CD4-positive, CD25-positive, alpha-beta regulatory T cell (primary cell): Measurements from ENCODE around the gene NCAPH2. TPM values are rescaled to one million over a fixed set of nuclear protein-coding genes. Genes with fewer than 3 reads are reported as not detected.

Experiments used
- ATAC-seq, 2 donors: fragments of 150-1000 bp; cut with Tn5 transposase; one replicate each; pipeline ENCODE4 v1.10.0; 2021; ENCODE audit warnings: low read depth in 2 of 2, moderate number of reproducible peaks in 2 of 2, moderate library complexity in 1 of 2
- DNase-seq, 3 donors: peaks; one replicate each; pipeline versions ENCODE4 v3.0.0 to v3.0.0-alpha.2; 2012 to 2022; ENCODE audit warnings: mixed read lengths in 1 of 3
- H3K27ac ChIP-seq: one replicate; pipeline ENCODE4 v1.7.0; 2013; ENCODE audit warnings: mild to moderate bottlenecking, low read length; ENCODE audit not compliant: insufficient read depth, poor library complexity, severe bottlenecking
- H3K27me3 ChIP-seq: one replicate; pipeline ENCODE4 v1.7.0; 2013; ENCODE audit warnings: low read length; ENCODE audit not compliant: control insufficient read depth, insufficient read depth
- H3K36me3 ChIP-seq: one replicate; pipeline ENCODE4 v1.7.0; 2013; ENCODE audit warnings: mild to moderate bottlenecking, low read length, moderate library complexity; ENCODE audit not compliant: control insufficient read depth, insufficient read depth
- H3K4me1 ChIP-seq: 2 replicates; pipeline ENCODE4 v1.7.0; 2013; ENCODE audit warnings: mild to moderate bottlenecking, low read length; ENCODE audit not compliant: insufficient read depth, control insufficient read depth, poor library complexity, severe bottlenecking
- H3K4me3 ChIP-seq: one replicate; pipeline ENCODE4 v1.7.0; 2013; ENCODE audit warnings: low read depth, mild to moderate bottlenecking, low read length, moderate library complexity
- H3K9me3 ChIP-seq, 2 experiments: 1 replicate in 1 of 2; 2 replicates in 1 of 2; pipeline ENCODE4 v1.7.0; 2013; ENCODE audit warnings: low read length in 2 of 2, mild to moderate bottlenecking in 1 of 2, moderate library complexity in 1 of 2; ENCODE audit not compliant: control insufficient read depth in 2 of 2
- H3K27ac Mint-ChIP-seq, 3 donors: one replicate each; pipeline ENCODE4 v1.8.0; 2020 to 2022; ENCODE audit warnings: mild to moderate bottlenecking in 3 of 3, mixed read lengths in 3 of 3, moderate library complexity in 2 of 3
- H3K27me3 Mint-ChIP-seq: one replicate; pipeline ENCODE4 v1.8.0; 2022; ENCODE audit warnings: mild to moderate bottlenecking, mixed read lengths
- H3K36me3 Mint-ChIP-seq: one replicate; pipeline ENCODE4 v1.8.0; 2020; ENCODE audit warnings: mixed read lengths
- H3K4me1 Mint-ChIP-seq, 4 donors: one replicate each; pipeline ENCODE4 v1.8.0; 2020 to 2022; ENCODE audit warnings: mixed read lengths in 4 of 4, mild to moderate bottlenecking in 1 of 4
- H3K4me3 Mint-ChIP-seq, 4 donors: one replicate each; pipeline ENCODE4 v1.8.0; 2020 to 2022; ENCODE audit warnings: mild to moderate bottlenecking in 4 of 4, mixed read lengths in 4 of 4, moderate library complexity in 3 of 4
- H3K9me3 Mint-ChIP-seq, 7 donors: one replicate each; pipeline ENCODE4 v1.8.0; 2020 to 2022; ENCODE audit warnings: mixed read lengths in 7 of 7, mild to moderate bottlenecking in 3 of 7, moderate library complexity in 2 of 7
- polyA plus RNA-seq, 4 donors: library from polyadenylated mRNA; unstranded; fragments of 300-500 nt; fragmentation: Illumina TruSeq; gene quantifications; one replicate each; pipeline ENCODE4 v1.2.3, GENCODE V29; 2021
- total RNA-seq: library from RNA; stranded (reverse); gene quantifications from one replicate; pipeline ENCODE4 v1.2.3, GENCODE V29; 2022

NCAPH2 gene
- total and polyA plus RNA-seq, 5 donors from 2014 or later, result 35.8 to 112 (median 41.7) TPM

DNA sequence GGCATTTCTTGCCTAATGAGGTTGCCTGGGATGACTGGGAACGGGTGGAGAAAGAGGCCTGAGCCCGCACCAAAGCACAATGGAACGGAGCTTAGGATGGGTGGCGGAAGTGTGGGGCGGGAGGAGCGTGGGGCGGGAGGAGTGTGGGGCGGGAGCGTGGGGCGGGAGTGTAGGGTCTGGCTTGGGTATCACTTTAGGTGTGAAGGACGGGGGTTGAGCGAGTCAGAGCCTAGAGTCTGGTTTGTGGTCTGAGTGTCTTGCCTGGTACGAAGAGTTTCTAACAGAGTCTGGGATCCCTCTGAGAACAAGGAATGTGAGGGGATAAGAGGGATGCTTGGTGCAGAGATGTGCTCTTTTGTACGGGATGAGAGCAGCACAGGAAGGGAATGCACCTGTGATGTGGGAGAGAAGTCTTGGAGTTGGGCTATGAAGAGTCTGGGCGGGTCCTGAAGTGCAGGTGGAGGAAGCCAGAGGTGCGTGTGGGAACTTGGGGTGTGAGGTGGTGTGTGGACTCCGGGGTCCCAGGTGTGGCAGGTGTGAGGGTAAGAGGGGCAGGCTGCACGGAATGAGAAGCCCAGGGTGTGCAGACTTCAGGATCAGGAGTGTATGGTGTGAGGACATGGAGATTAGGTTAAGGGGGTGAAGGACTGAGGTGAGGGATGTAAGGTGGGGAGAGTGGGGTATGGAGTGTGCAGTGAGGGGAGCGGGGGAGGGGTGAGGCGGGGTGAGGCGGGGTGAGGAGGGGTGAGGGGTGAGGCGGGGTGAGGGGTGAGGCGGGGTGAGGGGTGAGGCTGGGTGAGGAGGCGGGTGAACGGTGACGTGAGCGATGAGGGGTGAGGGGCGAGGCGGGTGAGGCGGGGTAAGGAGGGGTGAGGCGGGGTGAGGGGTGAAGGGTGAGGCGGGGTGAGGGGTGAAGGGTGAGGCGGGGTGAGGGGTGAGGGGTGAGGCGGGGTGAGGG is 53.7 kb downstream of the NCAPH2 start:
- ATAC-seq (no peak), DNase-seq (no peak)
- Mint-ChIP-seq H3K4me1 (peaks cover 0 to 23% (median 15%) of the 10 kb centered on the region in 4 donors), H3K36me3 (no peaks in the 10 kb centered on the region), H3K9me3 (peaks cover 0 to 2% (median 0%) of the 10 kb centered on the region in 7 donors), H3K4me3 (peak overlapping the region; percentile 62 to 91 (median 84)), H3K27me3 (peaks cover 22% of the 10 kb centered on the region), H3K27ac (peak overlapping the region in 2 of 3 donors; percentile 2 to 36)
- Histone ChIP-seq H3K27me3 (no peaks in the 10 kb centered on the region), H3K36me3 (no peaks in the 10 kb centered on the region), H3K9me3 (no peaks in the 10 kb centered on the region), H3K4me1 (peaks cover 10% of the 10 kb centered on the region), H3K27ac (no peak overlapping the region), H3K4me3 (no peak overlapping the region)

DNA sequence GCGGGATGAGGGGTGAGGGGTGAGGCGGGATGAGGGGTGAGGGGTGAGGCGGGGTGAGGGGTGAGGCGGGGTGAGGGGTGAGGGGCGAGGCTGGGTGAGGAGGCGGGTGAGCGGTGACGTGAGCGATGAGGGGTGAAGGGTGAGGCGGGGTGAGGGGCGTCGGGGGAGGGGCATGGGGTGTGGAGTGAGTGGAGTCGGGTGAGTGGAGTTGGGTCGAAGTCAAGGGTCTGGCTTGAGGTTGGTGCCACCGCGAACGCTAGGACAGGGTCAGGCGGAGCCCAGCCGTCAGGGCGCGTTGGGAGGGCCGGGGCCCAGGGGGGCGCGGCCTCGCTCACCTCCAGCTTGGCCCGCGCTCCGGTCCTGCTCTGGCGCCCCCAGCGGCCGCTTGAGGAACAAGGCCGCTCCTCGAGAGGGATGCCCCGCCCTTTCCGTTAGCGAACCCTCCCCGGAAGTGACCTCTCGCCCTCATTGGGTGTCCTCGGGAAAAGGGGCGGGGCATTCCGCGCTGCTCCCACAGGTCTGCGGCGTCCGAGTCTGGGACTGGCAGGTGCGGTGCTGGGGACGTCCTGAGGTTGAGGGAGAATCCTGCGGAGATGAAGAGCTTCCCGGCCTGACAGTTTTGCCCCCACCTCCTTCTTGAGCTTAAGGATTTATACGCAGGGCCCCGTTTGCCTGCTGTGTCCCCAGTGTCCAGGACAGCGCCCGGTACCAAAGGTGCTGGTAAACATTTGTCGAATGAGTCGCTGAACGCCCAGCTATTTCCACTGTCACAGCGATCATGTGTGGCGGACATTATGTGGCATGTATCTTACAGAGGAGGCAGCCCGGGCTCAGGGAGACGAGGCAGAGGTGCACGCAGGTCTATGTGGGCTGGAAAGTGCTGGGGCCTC is 54.7 kb downstream of the NCAPH2 start, which contains the start of gene SYCE3:
Gene SYCE3 (minus strand): TSS at position 397 of the 890 bp plus-strand sequence. CDS start 6,514 bp downstream, outside the sequence.
- Mint-ChIP-seq H3K27ac (peak within 1 kb of the TSS; percentile 88 to 94 (median 90)), H3K27me3 (peaks cover 22% of the 10 kb centered on the region), H3K9me3 (peaks cover 0 to 2% (median 0%) of the 10 kb centered on the region in 7 donors), H3K4me3 (peak within 1 kb of the TSS; percentile 92 to 95 (median 94)), H3K4me1 (peaks cover 0 to 23% (median 15%) of the 10 kb centered on the region in 4 donors), H3K36me3 (peaks cover 2% of the 10 kb centered on the region)
- Histone ChIP-seq H3K4me1 (peaks cover 10% of the 10 kb centered on the region), H3K27ac (peak within 1 kb of the TSS; percentile 55), H3K27me3 (no peaks in the 10 kb centered on the region), H3K9me3 (no peaks in the 10 kb centered on the region), H3K4me3 (peak within 1 kb of the TSS; percentile 69), H3K36me3 (no peaks in the 10 kb centered on the region)
- DNase-seq, result peak; percentile 95 to 96 (median 96)
- ATAC-seq, result peak; percentile 97 to 98

DNA sequence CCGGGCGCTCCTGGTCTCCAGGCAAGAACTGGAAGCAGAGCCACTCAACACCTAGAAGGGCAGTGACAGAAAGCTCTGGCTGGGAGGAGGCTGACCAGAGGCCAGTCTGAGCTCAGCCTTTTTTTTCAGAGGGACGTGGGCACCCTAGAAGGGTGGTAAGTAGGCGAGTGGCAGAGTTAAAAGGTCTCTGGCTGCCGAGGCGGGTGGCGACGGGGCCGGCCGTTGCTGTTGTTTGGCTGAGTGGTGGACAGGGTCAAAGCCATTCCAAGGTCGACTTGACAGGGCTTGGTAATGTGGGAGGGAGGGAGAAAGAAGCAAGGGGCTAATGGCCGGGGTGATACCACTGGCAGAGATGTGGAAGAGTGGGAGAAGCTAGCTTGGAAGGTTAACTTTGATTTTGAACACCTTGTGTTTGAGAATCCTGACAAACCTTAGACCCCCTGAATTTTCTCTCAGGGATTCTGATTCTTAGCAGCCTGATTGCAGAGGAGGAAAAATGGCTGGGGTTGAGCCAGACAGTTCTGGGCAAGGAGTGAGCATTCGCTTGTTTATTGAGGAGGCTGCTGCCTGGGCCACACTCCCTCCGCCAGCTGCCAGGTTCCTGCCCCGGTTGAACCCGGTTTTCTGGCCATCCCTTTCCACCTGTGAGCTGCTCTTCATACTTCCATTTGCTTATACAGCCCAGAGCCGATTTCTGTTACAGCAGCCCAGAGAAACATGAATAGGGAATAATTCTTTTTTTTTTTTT is 55.6 kb downstream of the NCAPH2 start:
- peak overlapping the region; percentile 92 to 95 (median 94) for H3K4me3 Mint-ChIP-seq
- peak overlapping the region; percentile 88 to 94 (median 90) for H3K27ac Mint-ChIP-seq
- DNase-seq, result no peak
- Histone ChIP-seq H3K36me3 (peaks cover 2% of the 10 kb centered on the region), H3K4me1 (peaks cover 10% of the 10 kb centered on the region), H3K4me3 (peak overlapping the region; percentile 69), H3K27ac (peak overlapping the region; percentile 55), H3K27me3 (no peaks in the 10 kb centered on the region), H3K9me3 (no peaks in the 10 kb centered on the region)
- ATAC-seq, result no peak
- peaks cover 3% of the 10 kb centered on the region for H3K36me3 Mint-ChIP-seq
- H3K4me1 Mint-ChIP-seq, result peaks cover 0 to 23% (median 15%) of the 10 kb centered on the region in 4 donors
- H3K9me3 Mint-ChIP-seq, result peaks cover 0 to 2% (median 0%) of the 10 kb centered on the region in 7 donors
- peaks cover 20% of the 10 kb centered on the region for H3K27me3 Mint-ChIP-seq

DNA sequence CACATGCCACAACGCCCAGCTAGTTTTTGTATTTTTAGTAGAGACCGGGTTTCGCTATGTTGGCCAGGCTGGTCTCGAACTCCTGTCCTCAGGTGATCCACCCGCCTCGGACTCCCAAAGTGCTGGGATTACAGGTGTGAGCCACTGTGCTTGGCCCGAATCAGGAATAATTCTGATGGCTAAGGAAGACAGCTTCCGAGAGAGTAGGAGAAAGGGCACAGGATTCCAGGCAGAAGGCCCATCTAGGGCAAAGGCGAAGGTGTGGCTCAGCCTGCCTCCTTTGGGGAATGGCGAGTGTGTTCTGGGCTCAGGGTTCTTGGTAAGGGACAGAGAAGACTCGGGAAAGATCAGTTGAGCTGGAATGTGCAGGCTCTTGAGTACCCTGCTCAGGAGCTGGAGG is 56.3 kb downstream of the NCAPH2 start:
- DNase-seq (no peak), ATAC-seq (no peak)
- Mint-ChIP-seq H3K9me3 (peaks cover 0 to 2% (median 0%) of the 10 kb centered on the region in 7 donors), H3K36me3 (peaks cover 3% of the 10 kb centered on the region), H3K27ac (no peak overlapping the region), H3K27me3 (peaks cover 20% of the 10 kb centered on the region), H3K4me3 (peak overlapping the region in 2 of 4 donors; percentile 26 to 95), H3K4me1 (peaks cover 0 to 23% (median 15%) of the 10 kb centered on the region in 4 donors)
- H3K4me3 ChIP-seq, result no peak overlapping the region
- H3K27me3 ChIP-seq, result no peaks in the 10 kb centered on the region
- no peak overlapping the region for H3K27ac ChIP-seq
- peaks cover 10% of the 10 kb centered on the region for H3K4me1 ChIP-seq
- no peaks in the 10 kb centered on the region for H3K9me3 ChIP-seq
- H3K36me3 ChIP-seq, result peaks cover 9% of the 10 kb centered on the region

DNA sequence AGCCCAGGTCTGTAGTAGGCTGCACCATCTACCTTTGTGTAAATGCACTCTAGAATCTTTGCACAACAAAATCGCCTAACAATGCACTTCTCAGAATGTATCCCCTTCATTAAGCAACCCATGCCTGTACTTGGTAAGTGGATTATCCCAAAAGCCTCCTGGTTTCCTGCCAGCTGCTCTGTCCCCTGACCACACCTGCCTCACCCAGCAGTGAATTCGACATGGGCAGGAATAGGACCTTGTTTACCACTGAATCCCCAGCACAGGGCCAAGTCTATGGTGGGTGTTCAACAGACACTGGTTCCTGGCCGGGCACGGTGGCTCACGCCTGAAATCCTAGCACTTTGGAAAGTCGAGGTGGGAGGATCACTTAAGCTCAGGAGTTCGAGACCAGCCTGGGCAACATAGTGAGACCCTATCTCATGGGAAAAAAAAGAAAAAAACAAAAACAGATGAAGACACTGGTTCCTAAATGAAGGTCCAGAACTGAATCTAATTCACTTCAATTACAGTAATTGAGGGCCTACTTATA is 59.8 kb downstream of the NCAPH2 start:
- ATAC-seq (no peak), DNase-seq (no peak)
- no peaks in the 10 kb centered on the region for H3K9me3 ChIP-seq
- Mint-ChIP-seq H3K27ac (no peak overlapping the region), H3K9me3 (no peaks in the 10 kb centered on the region), H3K4me3 (no peak overlapping the region), H3K36me3 (peaks cover 25% of the 10 kb centered on the region), H3K27me3 (peaks cover 6% of the 10 kb centered on the region), H3K4me1 (peaks cover 0 to 13% (median 8%) of the 10 kb centered on the region in 4 donors)
- H3K4me1 ChIP-seq, result peaks cover 10% of the 10 kb centered on the region
- no peak overlapping the region for H3K27ac ChIP-seq
- H3K4me3 ChIP-seq, result no peak overlapping the region
- no peaks in the 10 kb centered on the region for H3K27me3 ChIP-seq
- peaks cover 35% of the 10 kb centered on the region for H3K36me3 ChIP-seq

DNA sequence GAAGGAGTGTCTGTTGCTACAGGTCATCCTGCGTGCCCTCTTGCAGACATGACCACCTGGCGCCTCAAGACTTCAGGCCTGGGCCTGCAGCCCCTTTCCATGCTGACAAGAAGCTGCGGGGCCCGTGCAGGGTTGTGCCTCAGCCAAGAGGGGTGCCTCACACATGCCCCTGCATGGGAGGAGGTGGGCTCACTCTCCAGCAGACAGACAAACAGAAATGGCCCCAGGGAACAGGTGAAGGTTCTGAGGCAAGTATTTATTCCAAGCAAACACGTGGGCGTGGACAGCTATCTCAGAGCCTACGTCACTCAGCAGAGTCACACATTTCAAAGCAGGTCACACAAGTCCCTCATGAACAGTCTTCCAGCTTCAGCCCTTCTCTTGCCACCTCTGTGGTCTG is 60.6 kb downstream of the NCAPH2 start:
- no peak for ATAC-seq
- Histone ChIP-seq H3K27me3 (no peaks in the 10 kb centered on the region), H3K4me1 (peaks cover 2% of the 10 kb centered on the region), H3K9me3 (no peaks in the 10 kb centered on the region), H3K36me3 (peaks cover 35% of the 10 kb centered on the region), H3K4me3 (no peak overlapping the region), H3K27ac (no peak overlapping the region)
- no peak for DNase-seq
- H3K4me1 Mint-ChIP-seq, result peaks cover 0 to 5% (median 2%) of the 10 kb centered on the region in 4 donors
- H3K9me3 Mint-ChIP-seq, result no peaks in the 10 kb centered on the region
- H3K36me3 Mint-ChIP-seq, result peaks cover 25% of the 10 kb centered on the region
- H3K27me3 Mint-ChIP-seq, result peaks cover 4% of the 10 kb centered on the region
- H3K4me3 Mint-ChIP-seq, result no peak overlapping the region
- H3K27ac Mint-ChIP-seq, result no peak overlapping the region
